Fibroblast of gingiva (primary cell): ENCODE results near the gene GLIS2.
"Not testable (repeated sequence)": the region's sequence is repeated elsewhere in the genome, so short reads cannot be mapped to it uniquely, and the experiment has no call there.

Source experiments
- DNase-seq: peaks from one replicate; pipeline ENCODE4 v3.0.0-alpha.2; 2011; ENCODE audit warnings: low read depth

GLIS2 gene

DNA sequence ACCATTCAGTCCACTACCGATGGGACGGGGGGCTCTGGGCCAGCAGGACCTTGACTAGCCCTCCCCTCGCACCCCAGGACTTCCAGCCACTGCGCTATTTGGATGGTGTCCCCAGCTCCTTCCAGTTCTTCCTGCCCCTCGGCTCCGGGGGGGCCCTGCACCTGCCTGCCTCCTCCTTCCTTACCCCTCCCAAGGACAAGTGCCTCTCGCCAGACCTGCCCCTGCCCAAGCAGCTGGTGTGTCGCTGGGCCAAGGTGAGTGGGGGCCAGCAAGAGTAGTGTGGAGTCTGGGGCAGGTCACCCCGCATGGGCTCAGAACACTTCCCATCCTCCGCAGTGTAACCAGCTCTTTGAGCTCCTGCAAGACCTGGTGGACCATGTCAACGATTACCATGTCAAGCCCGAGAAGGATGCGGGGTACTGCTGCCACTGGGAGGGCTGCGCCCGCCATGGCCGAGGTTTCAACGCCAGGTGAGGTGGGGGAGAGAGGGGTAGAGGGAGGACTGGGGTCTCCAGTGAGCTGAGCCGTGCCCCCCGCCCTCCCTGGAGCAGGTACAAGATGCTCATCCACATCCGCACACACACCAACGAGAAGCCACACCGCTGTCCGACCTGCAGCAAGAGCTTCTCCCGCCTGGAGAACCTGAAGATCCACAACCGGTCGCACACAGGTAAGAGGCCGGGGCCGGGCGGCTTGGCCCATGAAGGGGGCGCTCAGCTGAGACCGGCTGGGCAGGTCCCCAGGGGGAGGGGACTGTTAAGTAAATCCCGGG lies 19.0 kb downstream of the GLIS2 start:
- DNase-seq: no peak

DNA sequence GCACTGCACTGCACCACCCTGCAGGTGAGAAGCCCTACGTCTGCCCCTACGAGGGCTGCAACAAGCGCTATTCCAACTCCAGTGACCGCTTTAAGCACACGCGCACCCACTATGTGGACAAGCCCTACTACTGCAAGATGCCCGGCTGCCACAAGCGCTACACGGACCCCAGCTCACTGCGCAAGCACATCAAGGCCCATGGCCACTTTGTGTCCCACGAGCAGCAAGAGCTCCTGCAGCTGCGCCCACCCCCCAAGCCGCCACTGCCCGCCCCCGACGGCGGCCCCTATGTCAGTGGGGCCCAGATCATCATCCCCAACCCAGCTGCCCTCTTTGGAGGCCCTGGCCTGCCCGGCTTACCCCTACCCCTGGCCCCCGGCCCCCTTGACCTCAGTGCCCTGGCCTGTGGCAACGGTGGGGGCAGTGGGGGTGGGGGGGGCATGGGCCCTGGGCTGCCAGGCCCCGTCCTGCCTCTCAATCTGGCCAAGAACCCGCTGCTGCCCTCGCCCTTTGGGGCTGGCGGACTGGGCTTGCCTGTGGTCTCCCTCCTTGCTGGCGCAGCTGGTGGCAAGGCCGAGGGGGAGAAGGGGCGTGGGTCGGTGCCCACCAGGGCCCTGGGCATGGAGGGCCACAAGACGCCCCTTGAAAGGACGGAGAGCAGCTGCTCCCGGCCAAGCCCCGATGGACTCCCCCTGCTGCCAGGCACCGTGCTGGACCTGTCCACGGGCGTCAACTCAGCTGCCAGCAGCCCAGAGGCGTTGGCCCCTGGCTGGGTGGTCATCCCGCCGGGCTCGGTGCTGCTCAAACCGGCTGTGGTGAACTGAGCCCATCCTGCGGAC lies 21.1 kb downstream of the GLIS2 start:
- no peak for DNase-seq

DNA sequence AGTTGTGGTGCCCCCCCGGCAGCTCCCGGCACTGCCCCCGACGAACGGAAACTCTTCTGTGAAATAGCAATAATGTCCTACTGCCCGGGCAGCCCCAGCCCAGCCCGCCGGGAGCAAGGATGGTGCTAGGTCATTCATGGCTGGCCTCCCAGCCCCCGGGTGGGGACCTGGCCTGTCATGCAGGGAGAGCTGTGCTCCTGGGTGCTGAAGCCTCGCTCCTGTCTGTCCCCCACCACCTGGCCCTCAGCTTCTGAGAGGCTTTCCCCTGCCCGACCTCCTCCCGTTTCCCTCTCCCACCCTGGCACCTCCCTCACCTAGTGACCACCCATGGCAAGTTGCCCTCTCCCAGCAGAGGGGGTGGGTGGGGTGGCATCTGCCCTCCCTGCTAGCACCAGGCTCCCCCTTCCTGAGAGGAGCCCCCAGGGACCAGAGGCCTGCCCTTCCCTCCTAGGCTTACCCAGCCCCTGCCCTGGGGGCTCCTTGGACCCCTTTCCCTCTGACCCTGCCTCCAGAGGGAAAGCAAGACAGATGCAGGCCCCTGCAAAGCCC lies 21.7 kb downstream of the GLIS2 start:
- no peak for DNase-seq

DNA sequence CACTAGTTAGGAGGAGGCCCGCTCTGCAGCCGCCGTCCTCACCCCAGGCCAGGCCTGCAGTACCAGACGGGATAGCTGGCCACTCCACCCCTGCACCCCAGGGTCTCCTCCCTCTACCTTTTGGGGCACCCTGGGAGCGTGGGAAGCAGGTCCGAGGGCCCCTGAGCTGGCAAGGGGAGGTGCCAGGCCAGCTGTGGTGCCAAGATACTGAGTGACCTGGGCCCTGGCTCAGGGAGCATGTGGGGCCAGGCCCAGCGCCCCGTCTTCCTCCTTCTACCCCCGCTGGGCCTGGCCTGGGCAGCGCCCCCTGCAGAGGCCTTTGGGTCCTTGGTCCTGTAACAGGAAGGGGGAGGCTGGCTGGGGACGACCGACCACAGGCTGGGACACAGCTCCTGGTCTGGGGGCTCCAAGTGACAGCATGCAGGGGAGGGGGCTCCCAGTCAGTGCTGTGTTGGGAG lies 22.3 kb downstream of the GLIS2 start:
- DNase-seq: no peak

DNA sequence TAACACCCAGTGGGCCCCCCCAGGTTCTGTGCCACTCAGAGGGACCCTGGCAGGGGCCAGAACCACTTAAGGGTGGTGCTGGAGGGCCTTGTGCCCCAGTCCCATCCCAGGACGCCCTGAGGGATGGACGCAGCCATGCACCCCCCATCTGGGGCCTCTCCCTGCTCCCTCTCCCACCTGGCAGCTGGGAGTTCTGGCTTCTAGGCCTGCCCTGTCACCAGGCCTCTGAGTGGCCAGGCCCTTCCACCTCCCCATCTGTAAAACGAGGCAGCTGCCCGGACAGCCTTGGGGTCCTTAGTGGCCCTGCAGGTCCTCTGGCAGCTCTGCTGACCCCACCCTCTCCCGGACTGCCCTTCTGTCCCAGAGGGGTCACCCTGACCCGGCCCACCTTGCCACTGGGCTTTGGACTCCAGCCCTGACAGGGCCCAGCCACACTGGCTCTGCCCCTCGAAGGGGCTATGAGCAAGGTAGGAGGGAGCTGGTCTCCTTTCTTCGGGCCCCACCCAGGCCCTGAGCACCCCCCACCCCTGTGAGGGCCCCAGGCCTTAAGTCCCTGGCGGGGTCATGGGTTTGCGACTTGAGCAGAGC lies 22.9 kb downstream of the GLIS2 start:
- DNase-seq: no peak

DNA sequence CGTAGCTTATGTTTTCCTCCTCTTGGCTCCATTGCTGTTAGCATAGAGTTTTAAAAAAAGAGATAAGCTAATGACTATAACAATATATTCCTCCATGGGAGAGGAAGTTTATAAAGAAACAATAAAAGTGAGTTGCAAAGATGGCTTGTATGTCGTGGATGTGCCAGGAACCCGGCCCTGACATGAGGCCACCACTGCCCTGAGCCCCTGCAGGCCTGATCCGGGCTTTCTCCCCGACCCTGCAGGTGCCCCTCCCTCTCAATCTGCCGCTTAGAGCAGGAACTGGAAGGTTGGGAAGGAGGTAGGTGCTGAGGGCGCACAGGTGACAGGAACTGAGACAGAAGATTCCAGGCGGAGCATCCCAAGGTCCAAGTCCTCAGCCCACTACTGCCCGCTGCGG lies 23.6 kb downstream of the GLIS2 start:
- no peak for DNase-seq

DNA sequence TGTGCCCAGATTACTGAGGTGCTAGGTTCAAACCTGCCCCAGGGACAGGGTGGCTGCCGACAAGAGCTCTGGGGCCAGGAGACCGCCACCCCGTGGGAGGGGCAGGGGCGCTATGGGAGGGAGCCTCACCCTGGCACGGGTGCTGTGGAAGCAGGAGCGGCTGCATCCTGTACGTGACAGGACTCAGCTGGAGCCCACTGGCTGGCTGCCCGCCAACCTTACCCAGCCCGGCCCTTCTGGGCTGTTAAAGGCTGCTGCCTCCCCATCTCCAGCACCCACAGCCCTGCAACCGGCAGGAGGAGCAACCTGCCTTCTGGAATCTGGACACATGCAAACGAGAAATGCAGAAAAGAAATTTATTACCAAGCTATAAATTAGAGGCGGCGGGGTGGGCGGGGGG lies 24.0 kb downstream of the GLIS2 start:
- DNase-seq: no peak

DNA sequence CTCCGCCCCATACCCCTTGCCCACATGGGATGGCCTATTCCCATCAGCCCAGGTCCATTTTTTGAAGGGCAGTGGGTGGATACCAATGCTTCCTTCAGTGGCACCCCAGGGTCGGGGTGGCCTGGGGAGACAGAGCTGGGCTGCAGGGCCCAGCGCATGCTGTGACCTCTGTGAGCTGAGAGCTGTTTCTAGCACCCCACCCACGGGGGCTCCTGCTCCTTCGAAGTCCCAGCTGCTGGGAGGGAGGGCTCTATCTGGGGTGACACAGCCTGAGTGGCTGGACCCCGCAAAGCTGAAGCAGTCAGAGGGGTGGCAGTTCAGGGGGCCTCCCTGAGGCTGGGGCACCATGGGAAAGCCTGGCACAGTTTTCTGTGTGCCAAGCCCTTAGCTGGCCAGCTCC lies 24.6 kb downstream of the GLIS2 start:
- no peak for DNase-seq

DNA sequence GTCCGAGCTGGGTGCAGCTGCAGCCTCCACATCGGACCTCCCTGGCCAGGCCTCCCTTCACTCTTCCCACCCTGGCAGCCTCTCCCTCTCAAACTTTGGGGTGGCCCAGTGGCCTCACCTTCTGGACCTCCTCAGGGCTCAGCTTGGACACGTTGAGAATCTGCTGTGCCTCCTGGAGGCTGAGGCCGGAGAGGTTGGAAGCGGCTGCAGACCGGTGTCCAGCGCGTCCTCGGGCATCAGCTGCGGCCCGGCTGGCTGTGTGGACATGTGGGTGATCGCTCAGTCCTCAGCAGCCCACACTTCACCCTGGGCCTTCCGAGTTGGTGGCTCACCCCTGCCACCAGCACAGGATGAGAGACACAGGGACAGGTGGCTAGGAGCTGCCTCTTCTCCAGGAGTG lies 25.4 kb downstream of the GLIS2 start:
- no peak for DNase-seq

DNA sequence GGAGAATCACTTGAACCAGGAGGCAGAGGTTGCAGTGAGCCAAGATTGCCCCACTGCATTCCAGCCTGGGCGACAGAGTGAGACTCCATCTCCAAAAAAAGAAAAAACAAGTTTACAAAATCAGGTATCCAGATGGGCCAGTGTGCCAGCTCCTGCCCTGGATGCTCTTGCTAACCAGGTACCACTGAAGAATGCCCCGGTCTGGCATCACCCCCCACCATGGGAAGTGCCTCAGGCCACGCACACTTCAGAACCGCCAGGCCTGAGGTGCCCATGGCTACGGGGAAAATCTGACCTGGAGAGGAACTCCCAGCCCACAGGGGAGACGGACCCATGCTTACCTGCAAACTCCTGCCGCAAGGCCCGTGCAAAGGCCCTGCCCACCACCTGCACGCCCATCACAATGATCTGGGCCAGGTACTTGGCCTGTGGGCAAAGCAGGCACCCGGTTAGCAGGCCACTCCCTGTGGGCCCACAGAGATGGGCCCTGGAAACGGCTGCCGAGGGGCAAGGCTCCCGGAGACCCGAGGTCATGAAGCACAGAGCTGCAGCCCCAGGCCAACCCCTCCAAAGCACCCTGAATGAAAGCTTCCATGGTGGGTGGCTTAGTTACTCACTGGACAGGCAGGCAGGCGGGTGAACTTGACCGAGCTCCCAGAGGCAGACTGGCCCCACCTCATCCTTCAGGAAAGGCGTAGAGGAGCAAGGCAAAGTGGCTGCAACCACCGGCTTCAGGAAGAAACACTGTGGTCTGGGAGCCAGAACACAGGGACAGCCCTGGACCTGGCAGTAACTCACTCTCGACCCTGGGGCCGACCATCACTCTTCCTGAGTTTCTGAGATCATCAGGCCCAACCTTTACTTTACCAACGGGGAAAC lies 27.2 kb downstream of the GLIS2 start:
- no peak for DNase-seq

DNA sequence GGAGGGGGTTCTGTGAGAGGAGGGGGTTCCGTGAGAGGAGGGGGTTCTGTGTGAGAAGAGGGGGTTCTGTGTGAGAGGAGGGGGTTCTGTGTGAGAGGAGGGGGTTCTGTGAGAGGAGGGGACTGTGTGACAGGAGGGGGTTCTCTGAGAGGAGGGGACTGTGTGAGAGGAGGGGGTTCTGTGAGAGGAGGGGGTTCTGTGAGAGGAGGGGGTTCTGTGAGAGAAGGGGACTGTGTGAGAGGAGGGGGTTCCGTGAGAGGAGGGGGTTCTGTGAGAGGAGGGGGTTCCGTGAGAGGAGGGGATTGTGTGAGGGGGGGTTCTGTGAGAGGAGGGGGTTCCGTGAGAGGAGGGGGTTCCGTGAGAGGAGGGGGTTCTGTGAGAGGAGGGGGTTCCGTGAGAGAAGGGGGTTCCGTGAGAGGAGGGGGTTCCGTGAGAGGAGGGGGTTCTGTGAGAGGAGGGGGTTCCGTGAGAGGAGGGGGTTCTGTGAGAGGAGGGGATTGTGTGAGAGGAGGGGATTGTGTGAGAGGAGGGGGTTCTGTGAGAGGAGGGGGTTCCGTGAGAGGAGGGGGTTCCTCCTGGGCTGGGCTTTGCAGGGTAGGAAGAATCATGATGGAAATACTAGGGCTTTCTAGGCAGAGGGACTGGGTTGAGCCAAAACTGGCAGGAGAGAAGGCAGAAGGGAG lies 28.6 kb downstream of the GLIS2 start:
- not testable (repeated sequence) for DNase-seq

DNA sequence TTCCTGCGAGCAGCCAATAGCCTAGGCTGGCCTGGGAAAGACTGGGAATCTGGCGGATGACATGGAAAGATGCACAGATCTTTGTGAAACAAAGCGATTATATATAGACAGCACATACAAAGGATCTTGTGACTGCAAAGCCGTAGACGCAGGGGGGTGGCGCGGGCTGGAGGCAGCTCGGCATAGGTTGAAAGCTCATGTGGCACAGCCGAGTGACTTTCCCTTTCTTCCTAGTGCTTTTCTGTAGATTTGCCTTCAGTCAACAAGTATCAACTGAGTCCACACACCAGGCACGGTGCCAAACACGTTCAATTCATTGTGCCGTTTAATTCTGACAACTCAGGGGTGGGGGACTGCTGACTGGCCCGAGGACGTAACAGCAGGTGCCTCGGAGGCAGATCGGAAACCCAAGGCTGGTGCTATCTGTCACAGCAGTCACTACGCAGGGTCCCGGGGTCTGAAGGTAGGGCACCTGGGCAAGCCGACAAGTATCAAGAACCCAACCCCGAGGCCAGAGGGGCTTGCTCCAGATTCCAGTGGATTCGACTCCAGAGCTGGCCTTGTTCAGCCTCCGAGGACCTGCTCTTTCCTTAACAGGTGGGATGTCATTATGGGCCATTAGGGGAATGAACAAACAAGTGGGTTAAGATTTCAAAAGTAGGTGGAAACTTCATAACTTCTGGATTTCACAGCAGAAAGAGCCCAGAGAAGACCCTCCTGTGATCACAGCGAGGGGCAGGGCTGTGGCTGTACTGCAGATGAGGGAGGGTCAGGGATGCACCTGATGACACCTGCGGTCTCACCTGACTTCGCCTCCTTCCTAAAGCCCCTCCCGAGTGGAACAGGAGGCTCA lies 29.3 kb downstream of the GLIS2 start:
- no peak for DNase-seq

DNA sequence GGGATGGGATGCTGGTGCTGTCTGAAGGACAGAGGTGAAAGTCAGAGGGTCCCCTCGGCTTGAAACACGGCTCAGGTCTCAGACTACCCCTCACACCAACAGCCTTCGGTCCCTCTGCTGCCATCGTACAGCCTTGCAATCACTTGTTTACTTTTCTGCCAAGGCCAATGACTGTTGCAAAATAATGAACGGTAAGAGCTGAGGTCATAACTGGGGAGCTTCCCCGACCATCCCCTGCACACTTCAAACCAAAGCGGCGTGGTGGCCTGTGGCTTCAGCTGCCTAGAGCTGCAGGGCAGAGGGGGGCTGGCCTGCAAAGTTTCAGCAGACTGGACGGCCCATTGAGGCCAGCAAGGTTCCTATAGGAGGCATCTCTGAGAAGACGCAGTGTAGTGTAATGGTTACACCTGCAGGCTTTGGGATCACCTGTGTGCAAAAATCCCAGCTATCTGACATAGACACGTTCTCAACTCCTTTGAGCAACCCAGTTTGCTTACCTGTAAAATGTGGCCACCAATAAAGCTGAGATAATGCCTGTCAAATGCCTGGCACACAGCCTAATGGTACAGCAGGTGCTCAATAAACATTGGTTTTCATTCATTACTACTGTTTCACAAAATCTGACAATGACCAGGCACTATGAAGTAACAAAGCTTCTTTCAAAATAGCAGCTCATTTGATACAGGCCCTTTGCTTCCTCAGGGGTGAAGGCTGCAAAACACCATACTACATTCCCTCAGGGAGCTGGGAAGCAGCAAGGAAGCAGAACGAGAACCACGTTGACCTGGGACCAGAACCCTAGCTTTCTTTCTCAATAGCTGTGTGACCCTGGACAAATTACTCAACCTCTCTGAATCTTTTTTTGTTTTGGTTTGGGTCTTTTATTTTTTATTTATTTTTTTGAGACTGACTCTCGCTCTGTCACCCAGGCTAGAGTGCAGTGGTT lies 30.2 kb downstream of the GLIS2 start:
- no peak for DNase-seq

DNA sequence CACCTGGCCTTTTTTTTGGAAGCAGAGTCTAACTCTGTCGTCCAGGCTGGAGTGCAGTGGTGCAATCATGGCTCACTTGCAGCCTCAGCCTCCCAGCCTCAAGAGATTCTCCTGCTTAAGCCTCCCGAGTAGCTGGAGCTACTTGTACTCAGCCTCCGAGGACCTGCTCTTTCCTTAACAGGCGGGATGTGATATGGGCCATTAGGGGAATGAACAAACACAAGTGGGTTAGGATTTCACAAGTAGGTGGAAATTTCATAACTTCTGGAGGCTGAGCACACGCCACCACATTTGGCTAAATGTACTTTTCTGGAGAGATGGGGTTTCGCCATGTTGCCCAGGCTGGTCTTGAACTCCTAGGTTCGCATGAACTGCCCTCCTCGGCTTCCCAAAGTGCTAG lies 31.1 kb downstream of the GLIS2 start:
- DNase-seq: peak; percentile 83

DNA sequence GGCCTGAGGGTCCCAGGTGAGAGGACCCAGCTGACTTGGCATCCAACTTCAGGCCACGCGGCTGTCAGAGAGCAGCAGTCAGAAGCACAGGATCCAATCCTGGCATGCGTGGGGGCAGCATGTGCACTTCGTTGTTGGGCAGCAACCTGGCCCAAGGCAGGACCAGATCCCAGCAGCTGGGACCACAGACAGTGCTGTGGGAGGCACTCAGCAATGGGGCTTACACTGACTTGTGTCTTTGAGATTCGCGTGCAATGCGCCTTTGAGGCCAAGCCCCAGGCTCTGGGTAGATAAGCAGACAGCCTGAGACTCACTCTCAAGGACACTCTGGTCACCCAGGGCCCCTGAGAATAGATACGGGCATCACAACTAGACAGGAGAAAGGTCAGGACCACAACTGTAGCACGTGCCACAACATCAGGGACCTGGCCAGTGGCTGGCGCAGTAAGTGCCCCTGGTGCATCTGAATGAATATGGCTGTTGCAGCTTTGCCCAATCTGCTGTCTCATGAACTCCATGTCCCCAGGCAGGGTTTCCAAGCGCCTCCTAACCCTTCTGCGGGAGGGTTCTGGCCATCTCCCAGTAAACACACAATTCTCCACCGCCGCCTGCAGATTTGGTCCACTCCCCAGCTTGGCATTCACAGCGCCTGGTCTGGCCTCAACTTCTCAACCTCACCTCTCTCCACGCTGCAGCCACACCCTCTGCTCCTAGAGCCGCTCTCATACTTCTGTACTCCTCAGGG lies 32.1 kb downstream of the GLIS2 start:
- DNase-seq: no peak

DNA sequence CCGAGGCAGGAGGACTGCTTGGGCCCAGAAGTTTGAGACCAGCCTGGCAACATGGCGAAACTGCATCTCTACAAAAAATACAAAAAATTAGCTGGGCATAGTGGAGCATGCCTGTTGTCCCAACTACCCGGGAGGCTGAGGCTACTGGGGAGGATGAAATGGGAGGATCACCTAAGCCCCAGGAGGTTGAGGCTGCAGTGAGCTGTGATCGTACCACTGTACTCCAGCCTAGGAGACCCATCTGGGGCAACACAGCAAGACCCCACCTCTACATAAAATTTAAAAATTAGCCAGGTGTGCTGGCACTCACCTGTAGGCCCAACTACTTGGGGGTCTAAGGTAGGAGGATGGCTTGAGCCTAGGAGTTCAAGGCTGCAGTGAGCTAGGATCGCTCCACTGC lies 33.5 kb downstream of the GLIS2 start:
- DNase-seq: no peak

DNA sequence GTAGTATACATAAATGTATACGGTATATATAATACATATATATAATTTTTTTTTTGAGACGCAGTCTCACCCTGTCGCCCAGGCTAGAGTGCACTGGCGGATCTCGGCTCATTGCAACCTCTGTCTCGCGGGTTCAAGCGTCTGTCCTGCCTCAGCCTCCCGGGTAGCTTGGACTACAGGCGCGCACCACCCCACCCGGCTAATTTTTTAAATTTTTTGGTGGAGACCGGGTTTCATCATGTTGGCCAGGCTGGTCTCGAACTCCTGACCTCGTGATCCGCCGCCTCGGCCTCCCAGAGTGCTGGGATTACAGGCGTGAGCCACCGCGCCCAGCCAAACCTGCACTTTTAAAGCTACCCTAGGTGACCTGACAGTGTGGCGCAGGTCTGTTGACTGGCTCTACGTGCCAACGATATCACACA lies 34.5 kb downstream of the GLIS2 start:
- DNase-seq: no peak
